ENCODE data around the gene MYD88.

MYD88 gene

GRCh38 chr3:38163841-38164642 is 25.6 kb downstream of the MYD88 start:
- TF ChIP-seq SIN3A (IDR thresholded peaks at IDR 0.05; ENCODE audit: borderline replicate concordance, insufficient read depth, low read length) (no peak), TAF1 (IDR thresholded peaks at IDR 0.05; ENCODE audit: borderline replicate concordance, insufficient read depth, low read length) (no peak), POLR2AphosphoS5 (IDR thresholded peaks at IDR 0.05; ENCODE audit: low read depth, low read length) (no peak), FOXP2 (optimal IDR thresholded peaks at IDR 0.05; ENCODE audit: borderline replicate concordance, extremely low read depth, extremely low read length, insufficient read depth) (no peak)
- TF ChIP-seq, protein P1, sequence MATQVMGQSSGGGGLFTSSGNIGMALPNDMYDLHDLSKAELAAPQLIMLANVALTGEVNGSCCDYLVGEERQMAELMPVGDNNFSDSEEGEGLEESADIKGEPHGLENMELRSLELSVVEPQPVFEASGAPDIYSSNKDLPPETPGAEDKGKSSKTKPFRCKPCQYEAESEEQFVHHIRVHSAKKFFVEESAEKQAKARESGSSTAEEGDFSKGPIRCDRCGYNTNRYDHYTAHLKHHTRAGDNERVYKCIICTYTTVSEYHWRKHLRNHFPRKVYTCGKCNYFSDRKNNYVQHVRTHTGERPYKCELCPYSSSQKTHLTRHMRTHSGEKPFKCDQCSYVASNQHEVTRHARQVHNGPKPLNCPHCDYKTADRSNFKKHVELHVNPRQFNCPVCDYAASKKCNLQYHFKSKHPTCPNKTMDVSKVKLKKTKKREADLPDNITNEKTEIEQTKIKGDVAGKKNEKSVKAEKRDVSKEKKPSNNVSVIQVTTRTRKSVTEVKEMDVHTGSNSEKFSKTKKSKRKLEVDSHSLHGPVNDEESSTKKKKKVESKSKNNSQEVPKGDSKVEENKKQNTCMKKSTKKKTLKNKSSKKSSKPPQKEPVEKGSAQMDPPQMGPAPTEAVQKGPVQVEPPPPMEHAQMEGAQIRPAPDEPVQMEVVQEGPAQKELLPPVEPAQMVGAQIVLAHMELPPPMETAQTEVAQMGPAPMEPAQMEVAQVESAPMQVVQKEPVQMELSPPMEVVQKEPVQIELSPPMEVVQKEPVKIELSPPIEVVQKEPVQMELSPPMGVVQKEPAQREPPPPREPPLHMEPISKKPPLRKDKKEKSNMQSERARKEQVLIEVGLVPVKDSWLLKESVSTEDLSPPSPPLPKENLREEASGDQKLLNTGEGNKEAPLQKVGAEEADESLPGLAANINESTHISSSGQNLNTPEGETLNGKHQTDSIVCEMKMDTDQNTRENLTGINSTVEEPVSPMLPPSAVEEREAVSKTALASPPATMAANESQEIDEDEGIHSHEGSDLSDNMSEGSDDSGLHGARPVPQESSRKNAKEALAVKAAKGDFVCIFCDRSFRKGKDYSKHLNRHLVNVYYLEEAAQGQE (IDR thresholded peaks at IDR 0.05; ENCODE audit: insufficient read depth in 1 of 2, low read depth in 2 of 2, low read length in 2 of 2): no peak

DNA sequence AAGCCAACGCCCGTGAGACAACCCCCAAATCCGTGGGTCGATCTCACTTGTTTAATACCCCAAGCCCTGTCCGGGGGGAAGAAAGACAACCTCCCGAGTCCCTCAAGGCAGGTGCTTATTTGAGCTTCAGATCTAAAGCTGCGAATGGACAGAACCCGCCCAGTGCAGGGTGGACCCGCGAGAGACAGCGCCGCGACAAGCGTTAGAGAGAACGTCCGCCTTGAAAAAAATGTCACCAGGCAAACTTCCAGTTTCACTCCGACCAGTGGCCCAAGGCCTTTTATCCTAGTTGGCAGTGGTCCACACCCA is 26.1 kb downstream of the MYD88 start:
- TF ChIP-seq SIN3A (IDR thresholded peaks at IDR 0.05; ENCODE audit: borderline replicate concordance, insufficient read depth, low read length): 0 out of 2 replicates have a peak, but pooled peaks have one; percentile 12
- TF ChIP-seq, protein P1 (IDR thresholded peaks at IDR 0.05; ENCODE audit: insufficient read depth in 1 of 2, low read depth in 2 of 2, low read length in 2 of 2): no peak

GRCh38 chr3:38164952-38165721 is 26.7 kb downstream of the MYD88 start, which contains the start of gene OXSR1:
TSS of gene OXSR1 (plus strand) at chr3:38165537. CDS start at chr3:38165877, 340 bp downstream.
- TF ChIP-seq SIN3A (IDR thresholded peaks at IDR 0.05; ENCODE audit: borderline replicate concordance, insufficient read depth, low read length) (no peak), TAF1 (IDR thresholded peaks at IDR 0.05; ENCODE audit: borderline replicate concordance, insufficient read depth, low read length) (peak; percentile 60; the same call in 1 of the 2 replicates), FOXP2 (optimal IDR thresholded peaks at IDR 0.05; ENCODE audit: borderline replicate concordance, extremely low read depth, extremely low read length, insufficient read depth) (peak; percentile 55), POLR2AphosphoS5 (IDR thresholded peaks at IDR 0.05; ENCODE audit: low read depth, low read length) (peak; percentile 81; the same call in 1 of the 2 replicates)
- TF ChIP-seq, protein P1 (IDR thresholded peaks at IDR 0.05; ENCODE audit: insufficient read depth in 1 of 2, low read depth in 2 of 2, low read length in 2 of 2): no peak

GRCh38 chr3:38165722-38166387 is 27.4 kb downstream of the MYD88 start:
- no peak for TF ChIP-seq POLR2AphosphoS5 (IDR thresholded peaks at IDR 0.05; ENCODE audit: low read depth, low read length)

GRCh38 chr3:38167591-38167990 is 29.1 kb downstream of the MYD88 start:
- no peak for TF ChIP-seq POLR2AphosphoS5 (IDR thresholded peaks at IDR 0.05; ENCODE audit: low read depth, low read length)
- no peak for TF ChIP-seq TAF1 (IDR thresholded peaks at IDR 0.05; ENCODE audit: borderline replicate concordance, insufficient read depth, low read length)
- TF ChIP-seq, protein P1 (IDR thresholded peaks at IDR 0.05; ENCODE audit: insufficient read depth in 1 of 2, low read depth in 2 of 2, low read length in 2 of 2): no peak
- TF ChIP-seq SIN3A (IDR thresholded peaks at IDR 0.05; ENCODE audit: borderline replicate concordance, insufficient read depth, low read length): no peak
- TF ChIP-seq FOXP2 (optimal IDR thresholded peaks at IDR 0.05; ENCODE audit: borderline replicate concordance, extremely low read depth, extremely low read length, insufficient read depth): no peak

All from PFSK-1 (cell line).